PC-9 (cell line): ENCODE measurements around the gene LMF1. TPM values are rescaled to one million over a fixed set of nuclear protein-coding genes. Genes with fewer than 3 reads are reported as not detected.

Experiments
- BruUV-seq: library from RNA; stranded (reverse); fragments of 400-500 nt; replicated peaks from 2 replicates; lab custom pipeline; 2021; lab: Mats Ljungman, UMichigan
- CTCF ChIA-PET: fragments of 300-600 bp; sonication (Branson Sonifier 250); formaldehyde crosslinking; loops from one replicate; lab custom pipeline; 2022; ENCODE audit warnings: antibody characterized with exemption; lab: Charles Lee
- POLR2A ChIA-PET: fragments of 300-600 bp; sonication (Branson Sonifier 250); formaldehyde crosslinking; loops from one replicate; lab custom pipeline; 2022; ENCODE audit warnings: antibody characterized with exemption; ENCODE audit not compliant: unreplicated experiment; lab: Charles Lee
- DNase-seq, 2 experiments: peaks; one replicate each; pipeline versions ENCODE4 v3.0.0 to v3.0.0-alpha.2; 2015 to 2022; ENCODE audit warnings: mixed read lengths in 1 of 2
- H2AFZ ChIP-seq: fragments of 200-600 bp; sonication (generic); 2 replicates; pipeline ENCODE4 v1.8.1; 2017; ENCODE audit warnings: antibody characterized with exemption
- H3F3A ChIP-seq: fragments of 200-600 bp; sonication (generic); 2 replicates; pipeline ENCODE4 v1.8.1; 2017; ENCODE audit warnings: antibody characterized with exemption, mild to moderate bottlenecking, low read depth; ENCODE audit not compliant: insufficient read depth
- H3K27ac ChIP-seq: fragments of 200-600 bp; sonication (generic); 2 replicates; pipeline ENCODE4 v1.6.1; 2016; ENCODE audit warnings: mixed run types
- H3K27me3 ChIP-seq: fragments of 200-600 bp; sonication (generic); 2 replicates; pipeline ENCODE4 v1.6.1; 2016; ENCODE audit warnings: low read depth, mixed run types; ENCODE audit not compliant: insufficient read depth
- H3K36me3 ChIP-seq: fragments of 200-600 bp; sonication (generic); 2 replicates; pipeline ENCODE4 v1.6.1; 2016; ENCODE audit warnings: low read depth, mixed run types
- H3K4me1 ChIP-seq: fragments of 200-600 bp; sonication (generic); replicated peaks from 2 replicates; pipeline ENCODE4 v1.6.1; 2016; ENCODE audit warnings: mixed run types; ENCODE audit not compliant: insufficient read depth
- H3K4me2 ChIP-seq: fragments of 200-600 bp; sonication (generic); 2 replicates; pipeline ENCODE4 v1.6.1; 2017; ENCODE audit warnings: mixed run types
- H3K4me3 ChIP-seq: fragments of 200-600 bp; sonication (generic); 2 replicates; pipeline ENCODE4 v1.6.1; 2016; ENCODE audit warnings: mixed run types
- H3K79me2 ChIP-seq: fragments of 200-600 bp; sonication (generic); 2 replicates; pipeline ENCODE4 v1.6.1; 2017; ENCODE audit warnings: low read depth, mixed run types
- H3K9me2 ChIP-seq: fragments of 200-600 bp; sonication (generic); 2 replicates; pipeline ENCODE4 v1.8.1; 2017; ENCODE audit warnings: mild to moderate bottlenecking; ENCODE audit not compliant: insufficient read depth
- H3K9me3 ChIP-seq: fragments of 200-600 bp; sonication (generic); 2 replicates; pipeline ENCODE4 v1.8.1; 2016; ENCODE audit warnings: low read depth; ENCODE audit not compliant: insufficient read depth
- H4K20me1 ChIP-seq: fragments of 200-600 bp; sonication (generic); 2 replicates; pipeline ENCODE4 v1.8.1; 2017; ENCODE audit not compliant: insufficient read depth
- EZH2 ChIP-seq: fragments of 200-600 bp; sonication (generic); IDR thresholded peaks from 2 replicates; pipeline ENCODE4 v1.8.0; 2017; ENCODE audit warnings: antibody characterized with exemption, low read depth
- intact Hi-C: fragments of 100-400 bp; cut with micrococcal nuclease; formaldehyde crosslinking; loops from one replicate; pipeline ENCODE4 v1.10.0; 2022; ENCODE audit not compliant: unreplicated experiment
- total RNA-seq: library from RNA; stranded (reverse); gene quantifications from 2 replicates; pipeline ENCODE4 v1.2.3, GENCODE V29; 2021
- TF ChIP-seq, protein P1 (sequence below): fragments of 200-600 bp; sonication (generic); conservative IDR thresholded peaks from 2 replicates; pipeline ENCODE4 v1.6.1; 2017; ENCODE audit warnings: mixed run types, antibody characterized with exemption, mild to moderate bottlenecking, moderate library complexity

The LMF1 gene
- total RNA-seq, 1 experiment from 2014 or later, result 31.3 TPM

DNA sequence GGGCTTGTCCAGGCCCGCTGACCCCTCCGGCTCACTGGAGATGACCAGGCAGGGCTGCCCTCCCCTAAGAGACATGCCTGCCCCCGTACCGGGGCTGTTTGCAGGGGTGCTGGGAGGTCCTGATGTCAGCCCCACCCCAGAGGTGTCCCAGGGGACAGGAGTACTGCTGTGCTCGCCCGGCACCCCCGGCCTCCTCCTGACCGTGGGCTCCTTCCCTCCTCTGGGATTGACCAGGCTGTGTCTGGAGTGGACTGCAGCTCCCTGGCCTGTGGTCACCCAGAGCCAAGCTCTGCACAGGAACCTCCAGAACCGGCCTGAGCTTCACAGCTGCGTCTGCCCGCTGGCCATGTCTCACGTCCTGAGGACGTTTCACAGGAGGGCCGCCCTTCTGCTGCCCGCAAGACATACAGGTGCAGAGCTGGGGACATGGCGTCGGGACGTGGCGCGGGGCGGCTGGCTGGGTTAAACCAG, 53.2 kb downstream of the LMF1 start:
- Histone ChIP-seq H3K27me3 (no peaks in the 10 kb centered on the region), H2AFZ (no peak overlapping the region), H4K20me1 (no peaks in the 10 kb centered on the region), H3F3A (no peaks in the 10 kb centered on the region), H3K4me1 (no peaks in the 10 kb centered on the region), H3K4me2 (no peak overlapping the region), H3K9me3 (no peaks in the 10 kb centered on the region), H3K36me3 (no peaks in the 10 kb centered on the region), H3K27ac (no peak overlapping the region), H3K9me2 (no peaks in the 10 kb centered on the region), H3K79me2 (no peaks in the 10 kb centered on the region), H3K4me3 (no peak overlapping the region)
- ChIA-PET CTCF (no interaction called here), POLR2A (no interaction called here)
- TF ChIP-seq EZH2, result no peak
- TF ChIP-seq, protein P1, sequence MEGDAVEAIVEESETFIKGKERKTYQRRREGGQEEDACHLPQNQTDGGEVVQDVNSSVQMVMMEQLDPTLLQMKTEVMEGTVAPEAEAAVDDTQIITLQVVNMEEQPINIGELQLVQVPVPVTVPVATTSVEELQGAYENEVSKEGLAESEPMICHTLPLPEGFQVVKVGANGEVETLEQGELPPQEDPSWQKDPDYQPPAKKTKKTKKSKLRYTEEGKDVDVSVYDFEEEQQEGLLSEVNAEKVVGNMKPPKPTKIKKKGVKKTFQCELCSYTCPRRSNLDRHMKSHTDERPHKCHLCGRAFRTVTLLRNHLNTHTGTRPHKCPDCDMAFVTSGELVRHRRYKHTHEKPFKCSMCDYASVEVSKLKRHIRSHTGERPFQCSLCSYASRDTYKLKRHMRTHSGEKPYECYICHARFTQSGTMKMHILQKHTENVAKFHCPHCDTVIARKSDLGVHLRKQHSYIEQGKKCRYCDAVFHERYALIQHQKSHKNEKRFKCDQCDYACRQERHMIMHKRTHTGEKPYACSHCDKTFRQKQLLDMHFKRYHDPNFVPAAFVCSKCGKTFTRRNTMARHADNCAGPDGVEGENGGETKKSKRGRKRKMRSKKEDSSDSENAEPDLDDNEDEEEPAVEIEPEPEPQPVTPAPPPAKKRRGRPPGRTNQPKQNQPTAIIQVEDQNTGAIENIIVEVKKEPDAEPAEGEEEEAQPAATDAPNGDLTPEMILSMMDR, result no peak
- no peak for DNase-seq
- intact Hi-C loops, result no loop called here
- no TSS peak for BruUV-seq

DNA sequence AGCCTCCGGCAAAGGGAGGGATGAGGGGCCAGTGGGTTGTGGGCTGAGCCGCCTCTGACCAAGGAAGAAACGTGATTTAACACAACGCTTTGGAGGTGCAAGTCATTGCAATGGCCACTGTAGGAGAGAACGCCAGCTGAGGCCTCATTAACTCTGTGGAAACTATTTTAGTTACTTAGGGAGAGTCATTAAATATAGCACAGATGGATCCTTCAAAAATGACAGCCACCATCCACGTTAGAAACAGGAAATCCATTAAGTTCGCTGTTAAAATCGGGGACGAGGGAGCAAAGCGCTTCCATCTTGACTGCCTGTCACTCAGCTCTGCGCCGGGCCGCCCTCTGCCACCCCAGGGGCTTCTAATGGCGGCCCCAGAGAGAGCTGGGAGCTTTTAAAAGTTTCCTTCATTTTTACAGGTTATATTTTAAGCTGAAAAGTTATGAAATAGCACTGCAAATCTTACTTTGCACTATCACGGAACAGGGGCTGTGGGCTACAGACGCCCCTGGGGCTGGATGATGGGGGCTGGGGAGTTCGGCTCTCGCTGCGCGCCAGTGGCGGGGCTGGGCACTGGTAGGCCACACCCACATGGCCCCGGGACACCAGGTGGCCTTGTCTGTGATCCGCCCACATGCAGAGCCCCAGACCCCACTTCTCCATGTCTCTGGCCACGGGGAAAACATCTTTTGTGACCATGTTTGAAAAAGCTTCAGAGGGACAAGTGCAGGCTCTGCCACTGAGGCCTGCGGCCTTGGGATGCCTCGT, 54.6 kb downstream of the LMF1 start:
- Histone ChIP-seq H4K20me1 (no peaks in the 10 kb centered on the region), H2AFZ (no peak overlapping the region), H3K27me3 (no peaks in the 10 kb centered on the region), H3K79me2 (no peaks in the 10 kb centered on the region), H3K27ac (no peak overlapping the region), H3K4me2 (no peak overlapping the region), H3K36me3 (no peaks in the 10 kb centered on the region), H3F3A (no peaks in the 10 kb centered on the region), H3K4me1 (no peaks in the 10 kb centered on the region), H3K4me3 (no peak overlapping the region), H3K9me2 (no peaks in the 10 kb centered on the region), H3K9me3 (no peaks in the 10 kb centered on the region)
- no TSS peak for BruUV-seq
- intact Hi-C loops, result no loop called here
- no peak for DNase-seq
- TF ChIP-seq EZH2, result no peak
- ChIA-PET CTCF (no interaction called here), POLR2A (no interaction called here)

DNA sequence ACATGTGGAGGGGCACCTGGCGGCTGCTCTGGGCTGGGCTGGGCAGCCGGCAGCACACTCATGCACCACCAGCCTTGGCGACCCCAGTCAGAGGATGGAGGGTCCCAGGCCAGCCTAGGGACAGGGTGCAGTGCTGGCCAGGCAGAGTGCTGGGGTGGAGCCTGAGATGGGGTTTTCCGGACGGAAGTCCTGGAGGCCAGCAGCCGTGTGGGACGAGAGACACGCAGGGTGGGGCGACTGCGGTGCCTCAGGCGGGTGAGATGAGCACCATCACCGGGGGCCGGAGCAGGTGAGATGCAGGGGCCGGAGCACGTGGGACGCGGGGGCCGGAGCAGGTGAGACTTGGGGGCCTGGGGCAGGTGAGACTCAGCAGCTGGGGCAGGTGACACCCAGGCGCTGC, 55.2 kb downstream of the LMF1 start:
- TF ChIP-seq, protein P1, result no peak
- no peak for TF ChIP-seq EZH2
- BruUV-seq, result no TSS peak
- no peak overlapping the region for H3K4me3 ChIP-seq
- no peak overlapping the region for H3K4me2 ChIP-seq
- no peaks in the 10 kb centered on the region for H3K9me3 ChIP-seq
- intact Hi-C loops, result no loop called here
- H3K27ac ChIP-seq, result no peak overlapping the region
- H3K27me3 ChIP-seq, result no peaks in the 10 kb centered on the region
- ChIA-PET CTCF (no interaction called here), POLR2A (no interaction called here)
- H3F3A ChIP-seq, result no peaks in the 10 kb centered on the region
- no peaks in the 10 kb centered on the region for H3K36me3 ChIP-seq
- H3K79me2 ChIP-seq, result no peaks in the 10 kb centered on the region
- no peaks in the 10 kb centered on the region for H3K9me2 ChIP-seq
- H2AFZ ChIP-seq, result no peak overlapping the region
- H3K4me1 ChIP-seq, result no peaks in the 10 kb centered on the region
- DNase-seq, result no peak
- no peaks in the 10 kb centered on the region for H4K20me1 ChIP-seq
